Activated CD4-positive, alpha-beta T cell treated with anti-CD3 and anti-CD28 coated beads, Interleukin-2, Interleukin-4, amounts not matched to agents 100 ng/mL and 50 ng/mL, durations not matched to agents 16 hours and 8 hours (primary cell): Measurements from ENCODE around the gene SORCS2.

ENCODE experiments used
- DNase-seq: peaks from one replicate; pipeline ENCODE4 v3.0.0-alpha.2; 2020; ENCODE audit warnings: low spot score

SORCS2 gene

GRCh38 chr4:7415927-7416686 is 223.8 kb downstream of the SORCS2 start:
- no peak for DNase-seq

- DNase-seq: no peak
These were observed 224.6 kb downstream of the SORCS2 start for GRCh38 chr4:7416745-7417432.

- no peak for DNase-seq
These were observed 225.3 kb downstream of the SORCS2 start for GRCh38 chr4:7417639-7418038.

GRCh38 chr4:7418131-7418943 is 226.0 kb downstream of the SORCS2 start:
- no peak for DNase-seq

- no peak for DNase-seq
These were observed 227.8 kb downstream of the SORCS2 start for GRCh38 chr4:7419961-7420660.

GRCh38 chr4:7420661-7421040 is 228.3 kb downstream of the SORCS2 start:
- DNase-seq: no peak

GRCh38 chr4:7421356-7422150 is 229.2 kb downstream of the SORCS2 start:
- no peak for DNase-seq

GRCh38 chr4:7422151-7422897 is 230.0 kb downstream of the SORCS2 start:
- DNase-seq: no peak

GRCh38 chr4:7422898-7423180 is 230.5 kb downstream of the SORCS2 start:
- DNase-seq: no peak

GRCh38 chr4:7423391-7423790 is 231.1 kb downstream of the SORCS2 start:
- no peak for DNase-seq

GRCh38 chr4:7423801-7424552 is 231.6 kb downstream of the SORCS2 start:
- no peak for DNase-seq

- no peak for DNase-seq
These were observed 232.3 kb downstream of the SORCS2 start for GRCh38 chr4:7424553-7425111.

GRCh38 chr4:7425124-7425523 is 232.8 kb downstream of the SORCS2 start:
- DNase-seq: no peak

GRCh38 chr4:7425591-7426468 is 233.5 kb downstream of the SORCS2 start:
- DNase-seq: no peak

GRCh38 chr4:7426525-7427171 is 234.3 kb downstream of the SORCS2 start:
- DNase-seq: no peak

- no peak for DNase-seq
These were observed 235.0 kb downstream of the SORCS2 start for GRCh38 chr4:7427361-7427760.

- DNase-seq: no peak
These were observed 235.5 kb downstream of the SORCS2 start for GRCh38 chr4:7427831-7428260.
